ENCODE measurements around the gene PRPF40A.

DNA sequence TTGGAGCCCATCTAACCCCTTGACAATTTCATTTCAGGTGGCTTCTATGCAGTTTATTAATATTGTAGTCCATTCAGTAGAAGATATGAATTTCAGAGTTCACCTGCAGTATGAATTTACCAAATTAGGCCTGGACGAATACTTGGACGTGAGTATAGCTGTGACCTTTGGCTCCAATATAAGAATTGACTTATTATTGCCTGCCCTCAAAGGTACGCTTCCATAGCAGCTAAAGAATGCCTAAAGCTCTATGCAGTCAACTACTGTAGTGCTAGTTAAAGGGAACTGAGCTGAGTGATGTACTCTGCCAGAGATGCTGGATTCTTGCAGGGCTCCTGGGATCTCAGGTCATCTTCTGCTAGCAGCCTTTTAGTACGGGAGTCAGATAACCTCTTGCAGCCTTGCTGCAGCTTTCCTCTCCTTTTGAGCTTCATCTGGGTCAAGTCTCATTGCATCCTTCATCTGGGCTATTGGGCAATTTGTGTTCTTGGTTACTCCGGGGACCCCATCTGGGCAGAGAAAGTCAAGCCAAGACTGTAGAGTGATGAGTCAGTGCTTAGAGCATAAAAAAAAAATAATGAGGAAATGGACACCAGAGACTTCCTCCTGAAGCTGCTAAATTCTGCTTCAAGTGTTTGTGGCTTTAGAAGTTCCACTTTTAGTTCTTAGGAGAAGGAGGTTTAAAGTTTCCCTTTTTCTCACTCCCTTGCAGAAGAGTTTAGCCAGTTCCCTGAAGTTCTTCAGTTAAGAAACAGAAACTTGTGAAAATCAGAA is 105.6 kb downstream of the PRPF40A start:
- no peak for TF ChIP-seq POLR2A (IDR thresholded peaks at IDR 0.05; ENCODE audit: low read length)
- TF ChIP-seq GATA1 (IDR thresholded peaks at IDR 0.05; ENCODE audit: low read depth, low read length): no peak

Measured in erythroblast (primary cell).